HEK293 (cell line): ENCODE measurements around the gene MIEN1.
A peak's percentile ranks its signal among the peaks of the same experiment; 100 is the strongest.
"Not testable (repeated sequence)": the region's sequence is repeated elsewhere in the genome, so short reads cannot be mapped to it uniquely, and the experiment has no call there.

Experiments
- CTCF ChIA-PET: fragments of 350-600 bp; formaldehyde crosslinking; extraction: SDS; loops from one replicate; lab custom pipeline; 2021; ENCODE audit warnings: antibody characterized with exemption; lab: Yijun Ruan, JAX
- POLR2A ChIA-PET: fragments of 300-600 bp; formaldehyde crosslinking; extraction: SDS; loops from one replicate; lab custom pipeline; 2020; ENCODE audit warnings: antibody characterized with exemption, inconsistent platforms; lab: Yijun Ruan, JAX
- H3K27ac ChIP-seq: fragments of 200-500 bp; sonication (Bioruptor generic); 2 replicates; pipeline ENCODE4 v1.5.1; 2014; ENCODE audit warnings: low read depth, low read length, control low read depth, inconsistent platforms; ENCODE audit errors: extremely low read depth
- H3K36me3 ChIP-seq, 2 experiments: fragments of 200-500 bp in 1 of 2; sonication (Bioruptor generic) in 1 of 2; 1 replicate in 1 of 2; 2 replicates in 1 of 2; pipeline ENCODE4 v1.5.1; 2014 to 2017; ENCODE audit warnings: inconsistent platforms in 2 of 2, low read length in 2 of 2; ENCODE audit not compliant: control insufficient read depth in 2 of 2, insufficient read depth in 1 of 2
- H3K4me1 ChIP-seq: fragments of 200-500 bp; sonication (Bioruptor generic); 2 replicates; pipeline ENCODE4 v1.5.1; 2014; ENCODE audit warnings: mild to moderate bottlenecking, low read length, inconsistent platforms; ENCODE audit not compliant: control insufficient read depth, insufficient read depth
- H3K4me3 ChIP-seq: 2 replicates; pipeline ENCODE4 v1.5.1; 2011; ENCODE audit warnings: low read depth, mild to moderate bottlenecking, control low read depth, low read length, moderate library complexity
- H3K9me3 ChIP-seq: fragments of 200-500 bp; sonication (Bioruptor generic); 2 replicates; pipeline ENCODE4 v1.5.1; 2014; ENCODE audit warnings: low read depth, low read length, inconsistent platforms; ENCODE audit not compliant: control insufficient read depth, insufficient read depth
- BCL11A ChIP-seq: fragments of 450-650 bp; formaldehyde crosslinking; IDR thresholded peaks from 2 replicates; pipeline ENCODE4 v1.5.1; 2016; ENCODE audit warnings: low read depth, missing biosample characterization, missing genetic modification characterization
- GLI4 ChIP-seq: fragments of 450-650 bp; formaldehyde crosslinking; IDR thresholded peaks from 2 replicates; pipeline ENCODE4 v1.5.1; 2016; ENCODE audit warnings: missing biosample characterization, missing genetic modification characterization
- GLIS1 ChIP-seq: fragments of 450-650 bp; formaldehyde crosslinking; IDR thresholded peaks from 2 replicates; pipeline ENCODE4 v1.5.1; 2016; ENCODE audit warnings: missing biosample characterization, missing genetic modification characterization
- KLF1 ChIP-seq: fragments of 450-650 bp; formaldehyde crosslinking; IDR thresholded peaks from 2 replicates; pipeline ENCODE4 v1.5.1; 2016; ENCODE audit warnings: missing biosample characterization, missing genetic modification characterization
- WT1 ChIP-seq: fragments of 450-650 bp; formaldehyde crosslinking; IDR thresholded peaks from 2 replicates; pipeline ENCODE4 v1.5.1; 2016; ENCODE audit warnings: missing biosample characterization, missing genetic modification characterization
- ZNF138 ChIP-seq: fragments of 450-650 bp; formaldehyde crosslinking; IDR thresholded peaks from 2 replicates; pipeline ENCODE4 v1.5.1; 2016; ENCODE audit warnings: missing biosample characterization, missing genetic modification characterization, borderline replicate concordance
- ZNF19 ChIP-seq: fragments of 450-650 bp; formaldehyde crosslinking; IDR thresholded peaks from 2 replicates; pipeline ENCODE4; 2016; ENCODE audit warnings: missing biosample characterization, missing genetic modification characterization, low read depth
- ZNF239 ChIP-seq: fragments of 450-650 bp; formaldehyde crosslinking; IDR thresholded peaks from 2 replicates; pipeline ENCODE4 v1.5.1; 2016; ENCODE audit warnings: missing biosample characterization, missing genetic modification characterization
- ZNF266 ChIP-seq: fragments of 450-650 bp; formaldehyde crosslinking; IDR thresholded peaks from 2 replicates; pipeline ENCODE4 v1.5.1; 2016; ENCODE audit warnings: missing biosample characterization, missing genetic modification characterization, low read depth
- ZNF335 ChIP-seq: fragments of 450-650 bp; formaldehyde crosslinking; conservative IDR thresholded peaks from 2 replicates; pipeline ENCODE4 v1.5.1; 2016; ENCODE audit warnings: missing biosample characterization, missing genetic modification characterization
- ZNF404 ChIP-seq: fragments of 450-650 bp; formaldehyde crosslinking; IDR thresholded peaks from 2 replicates; pipeline ENCODE4 v1.5.1; 2017; ENCODE audit warnings: missing biosample characterization, missing genetic modification characterization
- ZNF416 ChIP-seq: fragments of 450-650 bp; formaldehyde crosslinking; IDR thresholded peaks from 2 replicates; pipeline ENCODE4 v1.5.1; 2016; ENCODE audit warnings: missing biosample characterization, missing genetic modification characterization
- ZNF561 ChIP-seq: fragments of 450-650 bp; IDR thresholded peaks from 2 replicates; pipeline ENCODE4 v1.5.1; 2018; ENCODE audit warnings: missing biosample characterization, missing genetic modification characterization, borderline replicate concordance
- ZNF596 ChIP-seq: fragments of 450-650 bp; IDR thresholded peaks from 2 replicates; pipeline ENCODE4 v1.5.0; 2018; ENCODE audit warnings: missing biosample characterization, mild to moderate bottlenecking, missing genetic modification characterization, moderate library complexity
- ZNF670 ChIP-seq: fragments of 450-650 bp; formaldehyde crosslinking; IDR thresholded peaks from 2 replicates; pipeline ENCODE4 v1.5.1; 2016; ENCODE audit warnings: missing biosample characterization, missing genetic modification characterization, low read depth
- ZNF747 ChIP-seq: fragments of 450-650 bp; formaldehyde crosslinking; IDR thresholded peaks from 2 replicates; pipeline ENCODE4 v1.5.1; 2016; ENCODE audit warnings: missing biosample characterization, missing genetic modification characterization
- ZNF791 ChIP-seq: fragments of 450-650 bp; formaldehyde crosslinking; IDR thresholded peaks from 2 replicates; pipeline ENCODE4 v1.5.1; 2016; ENCODE audit warnings: missing biosample characterization, missing genetic modification characterization
- ZSCAN23 ChIP-seq: fragments of 450-650 bp; formaldehyde crosslinking; IDR thresholded peaks from 2 replicates; pipeline ENCODE4 v1.5.1; 2016; ENCODE audit warnings: missing biosample characterization, missing genetic modification characterization
- TF ChIP-seq, protein P1 (sequence below): fragments of 450-650 bp; formaldehyde crosslinking; IDR thresholded peaks from 2 replicates; pipeline ENCODE4 v1.5.1; 2016; ENCODE audit warnings: missing biosample characterization, missing genetic modification characterization, borderline replicate concordance
- TF ChIP-seq, protein P2 (sequence below): fragments of 450-650 bp; formaldehyde crosslinking; IDR thresholded peaks from 2 replicates; pipeline ENCODE4 v1.5.1; 2016; ENCODE audit warnings: missing biosample characterization, missing genetic modification characterization
- TF ChIP-seq, protein P3 (sequence below): fragments of 450-650 bp; formaldehyde crosslinking; IDR thresholded peaks from 2 replicates; pipeline ENCODE4 v1.5.1; 2016; ENCODE audit warnings: missing biosample characterization, missing genetic modification characterization, low read depth

Gene MIEN1

GRCh38 chr17:39750131-39751015 lies 20.0 kb upstream of the MIEN1 start (continued):
- no peak for TF ChIP-seq ZNF404 (tag by site-specific recombination)
- TF ChIP-seq GLIS1 (tag by site-specific recombination) = peak; percentile 89

GRCh38 chr17:39748444-39749034 lies 18.2 kb upstream of the MIEN1 start:
- not testable (repeated sequence) for H3K36me3 ChIP-seq, H3K4me1 ChIP-seq, H3K27ac ChIP-seq, H3K9me3 ChIP-seq, H3K4me3 ChIP-seq
- CTCF ChIA-PET = interaction anchor here (0.6 to 10.1 kb wide), 6 partner anchors 49 to 353 kb away, joined by 3 to 140 read pairs (median 4); partner anchors contain the start of genes ERBB2 and PPP1R1B
- POLR2A ChIA-PET = interaction anchor here (0.8 to 1.8 kb wide), 2 partner anchors 18 to 127 kb away, joined by 3 to 4 read pairs; partner anchors contain the start of gene MIEN1

DNA sequence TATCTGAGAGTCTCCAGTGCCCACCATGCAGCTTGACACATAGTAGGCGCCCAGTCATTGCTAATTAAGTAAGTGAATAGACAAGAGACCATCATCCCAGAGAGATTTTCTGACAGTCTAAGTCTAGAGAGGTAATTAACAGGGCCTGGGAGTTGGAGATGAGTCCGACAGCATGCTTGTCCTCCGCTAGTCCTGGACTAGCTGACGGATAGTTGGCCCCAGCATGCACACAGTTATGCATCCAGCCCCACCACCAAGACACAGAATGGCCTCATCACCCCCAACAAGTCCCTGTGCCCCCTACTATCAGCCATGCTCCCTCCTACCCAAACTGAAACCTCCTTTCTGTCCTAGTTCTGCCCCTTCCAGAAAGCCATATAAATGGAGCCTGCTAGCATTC lies 17.4 kb upstream of the MIEN1 start:
- POLR2A ChIA-PET = interaction anchor here (1.8 kb wide), 1 partner anchor 18 kb away, joined by 4 read pairs; the partner anchor contains the start of gene MIEN1
- no peaks in the 10 kb centered on the region for H3K36me3 ChIP-seq
- H3K27ac ChIP-seq = no peak overlapping the region
- H3K4me3 ChIP-seq = no peak overlapping the region
- TF ChIP-seq ZNF747 (tag by site-specific recombination) = no peak
- TF ChIP-seq ZNF239 (tag by site-specific recombination) = no peak
- no peak for TF ChIP-seq ZNF596 (tag by site-specific recombination)
- no peak for TF ChIP-seq ZNF266 (tag by site-specific recombination)
- TF ChIP-seq ZNF19 = no peak
- TF ChIP-seq, protein P1, sequence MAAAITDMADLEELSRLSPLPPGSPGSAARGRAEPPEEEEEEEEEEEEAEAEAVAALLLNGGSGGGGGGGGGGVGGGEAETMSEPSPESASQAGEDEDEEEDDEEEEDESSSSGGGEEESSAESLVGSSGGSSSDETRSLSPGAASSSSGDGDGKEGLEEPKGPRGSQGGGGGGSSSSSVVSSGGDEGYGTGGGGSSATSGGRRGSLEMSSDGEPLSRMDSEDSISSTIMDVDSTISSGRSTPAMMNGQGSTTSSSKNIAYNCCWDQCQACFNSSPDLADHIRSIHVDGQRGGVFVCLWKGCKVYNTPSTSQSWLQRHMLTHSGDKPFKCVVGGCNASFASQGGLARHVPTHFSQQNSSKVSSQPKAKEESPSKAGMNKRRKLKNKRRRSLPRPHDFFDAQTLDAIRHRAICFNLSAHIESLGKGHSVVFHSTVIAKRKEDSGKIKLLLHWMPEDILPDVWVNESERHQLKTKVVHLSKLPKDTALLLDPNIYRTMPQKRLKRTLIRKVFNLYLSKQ (tag by site-specific recombination) = no peak
- no peak for TF ChIP-seq ZNF791 (tag by site-specific recombination)
- TF ChIP-seq, protein P2, sequence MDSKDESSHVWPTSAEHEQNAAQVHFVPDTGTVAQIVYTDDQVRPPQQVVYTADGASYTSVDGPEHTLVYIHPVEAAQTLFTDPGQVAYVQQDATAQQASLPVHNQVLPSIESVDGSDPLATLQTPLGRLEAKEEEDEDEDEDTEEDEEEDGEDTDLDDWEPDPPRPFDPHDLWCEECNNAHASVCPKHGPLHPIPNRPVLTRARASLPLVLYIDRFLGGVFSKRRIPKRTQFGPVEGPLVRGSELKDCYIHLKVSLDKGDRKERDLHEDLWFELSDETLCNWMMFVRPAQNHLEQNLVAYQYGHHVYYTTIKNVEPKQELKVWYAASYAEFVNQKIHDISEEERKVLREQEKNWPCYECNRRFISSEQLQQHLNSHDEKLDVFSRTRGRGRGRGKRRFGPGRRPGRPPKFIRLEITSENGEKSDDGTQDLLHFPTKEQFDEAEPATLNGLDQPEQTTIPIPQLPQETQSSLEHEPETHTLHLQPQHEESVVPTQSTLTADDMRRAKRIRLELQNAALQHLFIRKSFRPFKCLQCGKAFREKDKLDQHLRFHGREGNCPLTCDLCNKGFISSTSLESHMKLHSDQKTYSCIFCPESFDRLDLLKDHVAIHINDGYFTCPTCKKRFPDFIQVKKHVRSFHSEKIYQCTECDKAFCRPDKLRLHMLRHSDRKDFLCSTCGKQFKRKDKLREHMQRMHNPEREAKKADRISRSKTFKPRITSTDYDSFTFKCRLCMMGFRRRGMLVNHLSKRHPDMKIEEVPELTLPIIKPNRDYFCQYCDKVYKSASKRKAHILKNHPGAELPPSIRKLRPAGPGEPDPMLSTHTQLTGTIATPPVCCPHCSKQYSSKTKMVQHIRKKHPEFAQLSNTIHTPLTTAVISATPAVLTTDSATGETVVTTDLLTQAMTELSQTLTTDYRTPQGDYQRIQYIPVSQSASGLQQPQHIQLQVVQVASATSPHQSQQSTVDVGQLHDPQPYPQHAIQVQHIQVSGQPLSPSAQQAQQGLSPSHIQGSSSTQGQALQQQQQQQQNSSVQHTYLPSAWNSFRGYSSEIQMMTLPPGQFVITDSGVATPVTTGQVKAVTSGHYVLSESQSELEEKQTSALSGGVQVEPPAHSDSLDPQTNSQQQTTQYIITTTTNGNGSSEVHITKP (tag by site-specific recombination) = no peak
- TF ChIP-seq WT1 (tag by site-specific recombination) = no peak
- TF ChIP-seq ZNF335 (tag by site-specific recombination) = no peak
- H3K9me3 ChIP-seq = no peaks in the 10 kb centered on the region
- H3K4me1 ChIP-seq = peaks cover 4% of the 10 kb centered on the region; the same call in 1 of the 2 replicates
- CTCF ChIA-PET = interaction anchor here (0.6 to 10.1 kb wide), 4 partner anchors 12 to 124 kb away, joined by 3 to 140 read pairs (median 4); partner anchors contain the start of gene PPP1R1B

DNA sequence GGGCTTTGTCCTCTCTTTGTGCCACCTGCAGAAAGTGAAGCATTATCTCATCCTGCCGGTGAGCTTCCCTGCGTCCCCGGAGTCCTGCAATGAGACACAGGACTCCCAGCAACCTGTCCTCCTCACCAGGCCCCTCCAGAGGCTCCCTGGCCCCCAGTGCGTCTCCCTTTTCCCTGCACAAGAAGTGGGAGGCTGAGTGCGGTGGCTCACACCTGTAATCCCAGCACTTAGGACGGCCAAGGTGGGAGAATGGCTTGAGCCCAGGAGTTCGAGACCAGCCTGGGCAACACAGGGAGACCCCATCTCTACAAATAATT lies 15.8 kb upstream of the MIEN1 start:
- H3K4me1 ChIP-seq = peaks cover 4% of the 10 kb centered on the region; the same call in 1 of the 2 replicates
- no peak overlapping the region for H3K4me3 ChIP-seq
- H3K36me3 ChIP-seq = no peaks in the 10 kb centered on the region; a peak in 1 of 3 replicates
- POLR2A ChIA-PET = no interaction called here
- CTCF ChIA-PET = interaction anchor here (0.7 to 1.1 kb wide), 3 partner anchors 17 to 123 kb away, joined by 3 to 5 read pairs (median 3); no protein-coding TSS in a partner anchor
- H3K27ac ChIP-seq = no peak overlapping the region
- TF ChIP-seq ZNF670 (tag by site-specific recombination) (no peak), KLF1 (tag by site-specific recombination) (no peak), BCL11A (tag by site-specific recombination) (no peak), GLI4 (tag by site-specific recombination) (no peak), ZSCAN23 (tag by site-specific recombination) (no peak), ZNF561 (tag by site-specific recombination) (no peak), GLIS1 (tag by site-specific recombination) (no peak), ZNF138 (no peak), ZNF791 (tag by site-specific recombination) (no peak), ZNF416 (tag by site-specific recombination) (no peak)
- TF ChIP-seq, protein P3, sequence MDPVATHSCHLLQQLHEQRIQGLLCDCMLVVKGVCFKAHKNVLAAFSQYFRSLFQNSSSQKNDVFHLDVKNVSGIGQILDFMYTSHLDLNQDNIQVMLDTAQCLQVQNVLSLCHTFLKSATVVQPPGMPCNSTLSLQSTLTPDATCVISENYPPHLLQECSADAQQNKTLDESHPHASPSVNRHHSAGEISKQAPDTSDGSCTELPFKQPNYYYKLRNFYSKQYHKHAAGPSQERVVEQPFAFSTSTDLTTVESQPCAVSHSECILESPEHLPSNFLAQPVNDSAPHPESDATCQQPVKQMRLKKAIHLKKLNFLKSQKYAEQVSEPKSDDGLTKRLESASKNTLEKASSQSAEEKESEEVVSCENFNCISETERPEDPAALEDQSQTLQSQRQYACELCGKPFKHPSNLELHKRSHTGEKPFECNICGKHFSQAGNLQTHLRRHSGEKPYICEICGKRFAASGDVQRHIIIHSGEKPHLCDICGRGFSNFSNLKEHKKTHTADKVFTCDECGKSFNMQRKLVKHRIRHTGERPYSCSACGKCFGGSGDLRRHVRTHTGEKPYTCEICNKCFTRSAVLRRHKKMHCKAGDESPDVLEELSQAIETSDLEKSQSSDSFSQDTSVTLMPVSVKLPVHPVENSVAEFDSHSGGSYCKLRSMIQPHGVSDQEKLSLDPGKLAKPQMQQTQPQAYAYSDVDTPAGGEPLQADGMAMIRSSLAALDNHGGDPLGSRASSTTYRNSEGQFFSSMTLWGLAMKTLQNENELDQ (tag by site-specific recombination) = no peak
- no peaks in the 10 kb centered on the region for H3K9me3 ChIP-seq
